ENCODE results near the gene OSBPL5. TPM values are rescaled to one million over a fixed set of nuclear protein-coding genes. Genes with fewer than 3 reads are reported as not detected.
A peak's percentile ranks its signal among the peaks of the same experiment; 100 is the strongest.

Gene OSBPL5
- total RNA-seq, 4 donors from 2014 or later, result 39.9 to 94.0 (median 66.4) TPM

- Histone ChIP-seq H3K9me3 (no peaks in the 10 kb centered on the region), H3K36me3 (no peaks in the 10 kb centered on the region), H3K4me1 (peaks cover 0 to 75% (median 40%) of the 10 kb centered on the region in 3 donors), H3K27me3 (no peaks in the 10 kb centered on the region), H3K27ac (peak overlapping the region; percentile 48 to 94 (median 92)), H3K4me3 (peak overlapping the region; percentile 92 to 93)
- peak; percentile 8 for ATAC-seq
- no peak for TF ChIP-seq CTCF (IDR thresholded peaks at IDR 0.05)
- no peak for TF ChIP-seq EP300 (IDR thresholded peaks at IDR 0.05)
- no peak for TF ChIP-seq POLR2AphosphoS5 (IDR thresholded peaks at IDR 0.05)
- TF ChIP-seq POLR2A (IDR thresholded peaks at IDR 0.05), result no peak
- WGBS, 2 donors (ENCODE audit: low coverage in 1 of 2), result no CpG with 5 or more reads among the region's 46 CpGs
These were observed 458 bp downstream of the OSBPL5 start for GRCh38 chr11:3164552-3165151.

GRCh38 chr11:3164138-3164551 lies 965 bp downstream of the OSBPL5 start:
- no peak for ATAC-seq
- WGBS, 2 donors (ENCODE audit: low coverage in 1 of 2), result 27% methylated on average over 2 of the region's 13 CpGs; no CpG with 5 or more reads in 1 of the 2 donors
- Histone ChIP-seq H3K27ac (peak overlapping the region; percentile 48 to 94 (median 92)), H3K4me3 (peak overlapping the region; percentile 92 to 93), H3K36me3 (no peaks in the 10 kb centered on the region), H3K27me3 (no peaks in the 10 kb centered on the region), H3K9me3 (no peaks in the 10 kb centered on the region), H3K4me1 (peaks cover 0 to 75% (median 43%) of the 10 kb centered on the region in 3 donors)
- TF ChIP-seq CTCF (IDR thresholded peaks at IDR 0.05) (no peak), POLR2AphosphoS5 (IDR thresholded peaks at IDR 0.05) (no peak), POLR2A (IDR thresholded peaks at IDR 0.05) (no peak), EP300 (IDR thresholded peaks at IDR 0.05) (no peak)

DNA sequence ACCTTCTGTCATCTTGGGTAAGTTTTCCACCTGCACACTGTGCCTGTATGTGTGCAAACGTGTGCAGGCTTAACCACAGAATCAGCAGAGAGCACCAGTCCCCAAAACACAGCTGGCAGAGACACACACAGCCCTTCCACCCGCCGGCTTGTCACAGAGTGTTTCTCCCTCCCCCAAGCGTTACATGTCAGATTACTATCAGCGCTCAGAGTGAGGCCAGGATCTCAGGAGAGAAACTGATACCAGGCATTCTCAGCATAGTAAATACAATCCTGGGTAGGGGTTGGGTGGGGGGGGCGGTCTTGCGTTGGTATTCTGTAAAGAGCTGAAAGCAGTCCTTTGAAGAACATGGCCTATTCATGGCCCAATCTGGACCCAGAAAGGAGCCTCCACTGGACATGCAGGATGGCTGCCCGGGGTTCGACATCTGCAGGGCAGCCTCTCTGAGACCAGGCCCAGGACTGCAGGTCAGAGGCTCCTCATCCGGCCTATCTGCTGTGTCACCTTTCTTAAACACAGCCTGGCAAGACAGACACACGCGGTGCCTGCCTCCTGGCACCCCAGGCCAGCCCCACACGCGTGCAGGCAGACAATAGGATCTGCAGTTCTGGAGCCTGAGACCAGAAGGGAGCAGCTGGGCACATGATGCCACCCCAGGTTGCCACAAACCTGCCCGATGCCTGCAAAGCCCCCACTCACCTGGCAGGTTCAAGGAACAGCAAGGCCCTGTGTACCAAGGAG lies 1.7 kb downstream of the OSBPL5 start:
- WGBS, 2 donors (ENCODE audit: low coverage in 1 of 2), result 42 to 55% methylated on average over 2 of the region's 15 CpGs

GRCh38 chr11:3162410-3163240 lies 2.5 kb downstream of the OSBPL5 start:
- no peaks in the 10 kb centered on the region for H3K9me3 ChIP-seq
- WGBS, 2 donors (ENCODE audit: low coverage in 1 of 2), result 60% methylated on average over 1 to 3 of the region's 21 CpGs
- H3K27me3 ChIP-seq, result no peaks in the 10 kb centered on the region
- ATAC-seq, result no peak
- peaks cover 0 to under 1% of the 10 kb centered on the region in 2 donors for H3K36me3 ChIP-seq
- TF ChIP-seq POLR2A (IDR thresholded peaks at IDR 0.05), result no peak
- no peak for TF ChIP-seq CTCF (IDR thresholded peaks at IDR 0.05)
- TF ChIP-seq POLR2AphosphoS5 (IDR thresholded peaks at IDR 0.05), result no peak
- no peak for TF ChIP-seq EP300 (IDR thresholded peaks at IDR 0.05)
- peaks cover 0 to 85% (median 45%) of the 10 kb centered on the region in 3 donors for H3K4me1 ChIP-seq
- H3K27ac ChIP-seq, result peak overlapping the region in 3 of 4 donors; percentile 93 to 95 (median 94)
- H3K4me3 ChIP-seq, result peak overlapping the region in 1 of 2 donors; percentile 93

More for the DNA sequence above, 1.7 kb downstream of the OSBPL5 start:
- H3K4me3 ChIP-seq, result peak overlapping the region; percentile 92 to 93
- H3K9me3 ChIP-seq, result no peaks in the 10 kb centered on the region
- no peak for ATAC-seq
- H3K36me3 ChIP-seq, result no peaks in the 10 kb centered on the region
- H3K4me1 ChIP-seq, result peaks cover 0 to 78% (median 45%) of the 10 kb centered on the region in 3 donors
- TF ChIP-seq POLR2A (IDR thresholded peaks at IDR 0.05), result no peak
- no peak for TF ChIP-seq POLR2AphosphoS5 (IDR thresholded peaks at IDR 0.05)
- TF ChIP-seq CTCF (IDR thresholded peaks at IDR 0.05), result no peak
- no peak for TF ChIP-seq EP300 (IDR thresholded peaks at IDR 0.05)
- peak overlapping the region in 3 of 4 donors; percentile 90 to 94 (median 93) for H3K27ac ChIP-seq
- no peaks in the 10 kb centered on the region for H3K27me3 ChIP-seq
